SJSA1 (cell line): ENCODE results near the gene F13A1. TPM values are rescaled to one million over a fixed set of nuclear protein-coding genes. Genes with fewer than 3 reads are reported as not detected.

Experiments
- DNase-seq, 2 experiments: peaks; one replicate each; pipeline ENCODE4 v3.0.0-alpha.2; 2015 to 2020; ENCODE audit warnings: low spot score in 2 of 2, low read depth in 1 of 2
- H3K27ac ChIP-seq: fragments of 250-450 bp; sonication (Bioruptor Pico); 2 replicates; pipeline ENCODE4 v1.5.1; 2020; ENCODE audit warnings: mild to moderate bottlenecking, moderate library complexity
- H3K27me3 ChIP-seq: fragments of 250-450 bp; sonication (Bioruptor Pico); replicated peaks from 2 replicates; pipeline ENCODE4 v1.5.1; 2020; ENCODE audit warnings: mild to moderate bottlenecking, moderate library complexity
- H3K36me3 ChIP-seq: fragments of 250-450 bp; sonication (Bioruptor Pico); 2 replicates; pipeline ENCODE4 v1.5.1; 2020; ENCODE audit warnings: mild to moderate bottlenecking
- H3K4me1 ChIP-seq: fragments of 250-450 bp; sonication (Bioruptor Pico); replicated peaks from 2 replicates; pipeline ENCODE4 v1.6.1; 2021; ENCODE audit warnings: mild to moderate bottlenecking
- H3K4me3 ChIP-seq: fragments of 250-450 bp; sonication (Bioruptor Pico); 2 replicates; pipeline ENCODE4 v1.5.1; 2020; ENCODE audit warnings: mild to moderate bottlenecking
- H3K9me3 ChIP-seq: fragments of 250-450 bp; sonication (Bioruptor Pico); replicated peaks from 2 replicates; pipeline ENCODE4 v1.5.1; 2020; ENCODE audit warnings: mild to moderate bottlenecking
- total RNA-seq: library from RNA; depleted of rRNA; stranded (reverse); fragments of >200 nt; shearing (Covaris generic); gene quantifications from 2 replicates; pipeline ENCODE4 v1.2.3, GENCODE V29; 2014

The F13A1 gene
- total RNA-seq, 1 experiment from 2014 or later = 0.45 TPM

- no peaks in the 10 kb centered on the region for H3K4me1 ChIP-seq
- no peaks in the 10 kb centered on the region for H3K27me3 ChIP-seq
- no peak for DNase-seq
- H3K9me3 ChIP-seq = no peaks in the 10 kb centered on the region
- H3K27ac ChIP-seq = no peak overlapping the region
- H3K4me3 ChIP-seq = no peak overlapping the region
- no peaks in the 10 kb centered on the region for H3K36me3 ChIP-seq
These were observed 100.7 kb downstream of the F13A1 start for GRCh38 chr6:6219716-6220115.

GRCh38 chr6:6218759-6219085 lies 101.7 kb downstream of the F13A1 start:
- H3K27me3 ChIP-seq = no peaks in the 10 kb centered on the region
- H3K9me3 ChIP-seq = no peaks in the 10 kb centered on the region
- DNase-seq = no peak
- H3K4me1 ChIP-seq = no peaks in the 10 kb centered on the region
- H3K36me3 ChIP-seq = no peaks in the 10 kb centered on the region
- no peak overlapping the region for H3K27ac ChIP-seq
- no peak overlapping the region for H3K4me3 ChIP-seq

GRCh38 chr6:6217855-6218758 lies 102.4 kb downstream of the F13A1 start:
- Histone ChIP-seq H3K9me3 (no peaks in the 10 kb centered on the region), H3K36me3 (no peaks in the 10 kb centered on the region), H3K4me1 (no peaks in the 10 kb centered on the region), H3K27ac (no peak overlapping the region), H3K27me3 (no peaks in the 10 kb centered on the region), H3K4me3 (no peak overlapping the region)
- no peak for DNase-seq

- DNase-seq = no peak
- H3K4me1 ChIP-seq = no peaks in the 10 kb centered on the region
- H3K9me3 ChIP-seq = no peaks in the 10 kb centered on the region
- no peaks in the 10 kb centered on the region for H3K27me3 ChIP-seq
- no peaks in the 10 kb centered on the region for H3K36me3 ChIP-seq
- H3K27ac ChIP-seq = no peak overlapping the region
- no peak overlapping the region for H3K4me3 ChIP-seq
These were observed 109.5 kb downstream of the F13A1 start for GRCh38 chr6:6210994-6211393.

DNA sequence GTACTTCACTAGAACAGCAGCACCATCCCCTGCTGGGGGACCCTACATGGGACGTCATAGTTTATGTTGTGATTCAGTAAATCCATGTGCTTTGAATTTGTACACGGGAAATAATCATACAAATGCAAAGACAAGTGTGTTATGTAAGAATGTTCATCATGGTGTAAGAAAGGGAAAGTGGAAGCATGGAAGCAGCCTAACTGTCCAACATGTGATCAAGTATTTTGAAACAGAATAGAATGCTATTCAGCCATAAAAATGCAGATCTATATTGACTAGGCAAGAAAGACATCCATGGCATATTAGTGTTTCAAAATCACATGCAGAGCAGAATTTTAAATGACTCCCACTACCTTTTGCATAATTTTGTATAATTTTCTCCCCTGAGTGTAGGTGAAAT lies 117.6 kb downstream of the F13A1 start:
- Histone ChIP-seq H3K9me3 (no peaks in the 10 kb centered on the region), H3K36me3 (no peaks in the 10 kb centered on the region), H3K4me3 (no peak overlapping the region), H3K27ac (no peak overlapping the region), H3K4me1 (no peaks in the 10 kb centered on the region), H3K27me3 (no peaks in the 10 kb centered on the region)
- DNase-seq = no peak

GRCh38 chr6:6201200-6201599 lies 119.3 kb downstream of the F13A1 start:
- DNase-seq = no peak
- Histone ChIP-seq H3K4me1 (no peaks in the 10 kb centered on the region), H3K4me3 (no peak overlapping the region), H3K9me3 (no peaks in the 10 kb centered on the region), H3K27ac (no peak overlapping the region), H3K36me3 (no peaks in the 10 kb centered on the region), H3K27me3 (no peaks in the 10 kb centered on the region)

GRCh38 chr6:6199678-6200077 lies 120.8 kb downstream of the F13A1 start:
- no peaks in the 10 kb centered on the region for H3K27me3 ChIP-seq
- H3K9me3 ChIP-seq = no peaks in the 10 kb centered on the region
- H3K4me3 ChIP-seq = no peak overlapping the region
- no peak for DNase-seq
- H3K4me1 ChIP-seq = no peaks in the 10 kb centered on the region
- no peaks in the 10 kb centered on the region for H3K36me3 ChIP-seq
- no peak overlapping the region for H3K27ac ChIP-seq

GRCh38 chr6:6196762-6197161 lies 123.7 kb downstream of the F13A1 start:
- H3K4me3 ChIP-seq = no peak overlapping the region
- no peak for DNase-seq
- H3K9me3 ChIP-seq = no peaks in the 10 kb centered on the region
- no peak overlapping the region for H3K27ac ChIP-seq
- no peaks in the 10 kb centered on the region for H3K4me1 ChIP-seq
- no peaks in the 10 kb centered on the region for H3K36me3 ChIP-seq
- no peaks in the 10 kb centered on the region for H3K27me3 ChIP-seq

DNA sequence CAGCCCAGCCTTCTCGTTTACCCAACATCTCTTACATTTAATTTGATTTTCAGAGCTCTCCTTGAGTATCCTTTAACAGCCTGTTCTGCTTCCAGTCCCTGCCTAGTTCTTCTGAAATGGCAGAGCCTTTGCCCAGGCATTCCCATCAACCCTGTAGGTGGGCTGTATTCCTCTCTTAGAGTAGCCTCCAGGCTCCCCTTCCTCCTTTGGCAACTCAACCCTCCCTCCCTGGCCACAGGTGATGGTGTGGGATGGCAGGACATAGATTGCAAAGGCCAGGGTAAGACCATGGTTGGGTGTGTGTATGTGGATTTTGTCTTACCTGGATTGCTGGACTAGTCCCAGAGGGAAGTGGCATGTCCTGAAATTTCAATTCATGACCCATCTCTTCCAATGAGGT lies 125.4 kb downstream of the F13A1 start:
- Histone ChIP-seq H3K36me3 (no peaks in the 10 kb centered on the region), H3K27ac (no peak overlapping the region), H3K4me1 (no peaks in the 10 kb centered on the region), H3K9me3 (no peaks in the 10 kb centered on the region), H3K27me3 (no peaks in the 10 kb centered on the region), H3K4me3 (no peak overlapping the region)
- DNase-seq = no peak

DNA sequence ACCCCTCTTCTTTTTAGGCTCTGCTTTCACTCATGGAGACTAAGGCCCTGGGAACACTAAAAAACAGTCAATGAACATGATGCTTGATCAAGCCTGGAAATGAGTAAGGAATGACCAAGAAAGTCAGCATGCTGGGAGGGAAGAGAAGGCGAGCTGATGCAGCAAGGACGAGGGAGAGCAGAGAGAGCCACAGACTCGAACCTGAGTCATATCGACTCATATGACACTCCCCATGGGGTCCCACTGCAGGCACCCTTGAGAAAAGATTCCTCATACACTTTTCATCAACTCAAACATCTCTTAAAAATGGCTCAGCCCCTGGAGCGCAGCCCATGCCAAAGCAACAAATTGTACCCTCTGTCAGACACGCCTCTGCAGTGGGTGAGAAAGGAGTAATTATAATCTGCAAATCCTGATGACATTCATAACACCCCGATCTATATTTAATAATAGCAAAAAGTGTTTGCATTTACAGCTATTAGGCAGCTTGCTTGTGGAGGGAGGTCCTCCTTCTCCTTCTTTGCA lies 127.2 kb downstream of the F13A1 start:
- no peaks in the 10 kb centered on the region for H3K4me1 ChIP-seq
- no peaks in the 10 kb centered on the region for H3K27me3 ChIP-seq
- no peak overlapping the region for H3K27ac ChIP-seq
- H3K4me3 ChIP-seq = no peak overlapping the region
- no peaks in the 10 kb centered on the region for H3K9me3 ChIP-seq
- no peaks in the 10 kb centered on the region for H3K36me3 ChIP-seq
- DNase-seq = no peak

DNA sequence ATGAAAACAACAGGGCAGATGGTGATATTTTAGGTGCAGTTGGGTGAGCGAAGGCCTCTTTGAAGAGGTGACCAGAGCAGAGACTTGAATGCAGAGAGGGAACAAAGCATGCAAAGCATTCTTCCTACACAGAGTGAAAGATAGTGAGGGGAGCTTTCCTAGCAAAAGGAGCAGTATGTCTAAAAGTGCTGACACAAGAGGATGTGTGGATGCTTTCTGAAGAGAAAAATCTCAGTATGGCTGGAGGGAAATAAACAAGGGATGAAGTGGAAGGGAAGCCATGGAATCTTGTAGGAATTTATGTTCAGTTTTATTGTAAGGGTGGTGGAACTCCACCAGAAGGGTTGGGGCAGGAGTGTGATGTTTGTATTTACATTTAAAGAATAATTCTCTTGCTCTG lies 128.6 kb downstream of the F13A1 start:
- Histone ChIP-seq H3K27ac (no peak overlapping the region), H3K4me3 (no peak overlapping the region), H3K27me3 (no peaks in the 10 kb centered on the region), H3K36me3 (no peaks in the 10 kb centered on the region), H3K4me1 (no peaks in the 10 kb centered on the region), H3K9me3 (no peaks in the 10 kb centered on the region)
- DNase-seq = no peak

GRCh38 chr6:6191476-6191875 lies 129.0 kb downstream of the F13A1 start:
- H3K27me3 ChIP-seq = no peaks in the 10 kb centered on the region
- no peak overlapping the region for H3K4me3 ChIP-seq
- no peak overlapping the region for H3K27ac ChIP-seq
- H3K36me3 ChIP-seq = no peaks in the 10 kb centered on the region
- DNase-seq = no peak
- H3K9me3 ChIP-seq = no peaks in the 10 kb centered on the region
- H3K4me1 ChIP-seq = no peaks in the 10 kb centered on the region

GRCh38 chr6:6180684-6181083 lies 139.8 kb downstream of the F13A1 start:
- no peaks in the 10 kb centered on the region for H3K9me3 ChIP-seq
- H3K4me3 ChIP-seq = no peak overlapping the region
- H3K36me3 ChIP-seq = no peaks in the 10 kb centered on the region
- no peak overlapping the region for H3K27ac ChIP-seq
- no peak for DNase-seq
- H3K4me1 ChIP-seq = no peaks in the 10 kb centered on the region
- H3K27me3 ChIP-seq = no peaks in the 10 kb centered on the region

- Histone ChIP-seq H3K27ac (no peak overlapping the region), H3K4me3 (no peak overlapping the region), H3K27me3 (no peaks in the 10 kb centered on the region), H3K9me3 (no peaks in the 10 kb centered on the region), H3K4me1 (no peaks in the 10 kb centered on the region), H3K36me3 (no peaks in the 10 kb centered on the region)
- no peak for DNase-seq
These were observed 140.4 kb downstream of the F13A1 start for GRCh38 chr6:6179858-6180623.
